Stimulated activated CD4-positive, alpha-beta T cell treated with anti-CD3 and anti-CD28 coated beads, Interleukin-2, amount 100 ng/mL, for 24 hours (primary cell): Measurements from ENCODE around the gene S100A14.
A peak's percentile ranks its signal among the peaks of the same experiment; 100 is the strongest.
"Not testable (repeated sequence)": the region's sequence is repeated elsewhere in the genome, so short reads cannot be mapped to it uniquely, and the experiment has no call there.

Experiments
- DNase-seq, 2 donors: peaks; one replicate each; pipeline ENCODE4 v3.0.0-alpha.2; 2020

Gene S100A14

DNA sequence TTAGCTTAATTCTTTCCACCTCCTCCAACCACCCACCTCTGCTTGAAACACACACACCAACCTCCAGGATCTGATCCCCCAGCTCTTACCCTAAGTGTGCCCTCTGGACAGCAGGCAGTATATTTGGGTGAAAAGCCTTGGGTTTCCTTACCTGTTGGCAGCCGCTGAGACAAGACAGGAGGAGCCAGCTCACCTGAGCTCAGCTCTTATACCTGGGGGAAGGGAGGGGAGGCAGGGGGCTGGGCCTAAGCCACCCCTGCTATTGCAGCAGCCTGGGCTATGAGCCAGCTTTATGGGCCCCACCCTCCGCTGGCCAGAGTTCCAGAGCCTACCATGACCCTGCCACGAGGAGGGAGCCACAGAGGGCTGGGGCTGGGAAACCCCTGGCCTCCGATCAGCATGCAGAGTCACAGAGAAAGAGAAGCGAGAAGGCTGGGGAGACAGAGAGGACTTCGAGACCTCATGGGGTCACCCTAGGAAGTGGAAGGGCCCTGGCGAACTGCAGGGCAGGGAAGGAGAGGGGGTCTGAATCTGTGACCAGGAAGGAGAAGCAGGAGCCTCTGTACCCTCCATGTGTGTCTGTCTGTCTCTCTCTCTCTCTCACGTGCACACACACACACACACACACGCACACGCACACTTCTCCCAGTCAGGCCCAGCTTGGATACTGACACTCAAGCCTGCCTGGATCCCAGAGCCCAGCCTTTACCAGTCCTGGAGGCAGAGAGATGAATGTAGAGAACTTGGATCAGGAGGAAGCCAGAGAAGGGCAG, at the start of gene S100A14:
Gene S100A14 (minus strand): TSS at position 182 of the 773 bp plus-strand sequence. CDS start 467 bp downstream, outside the sequence.
- no peak for DNase-seq

GRCh38 chr1:153663211-153663610, 47.1 kb upstream of the S100A14 start:
- DNase-seq: no peak

DNA sequence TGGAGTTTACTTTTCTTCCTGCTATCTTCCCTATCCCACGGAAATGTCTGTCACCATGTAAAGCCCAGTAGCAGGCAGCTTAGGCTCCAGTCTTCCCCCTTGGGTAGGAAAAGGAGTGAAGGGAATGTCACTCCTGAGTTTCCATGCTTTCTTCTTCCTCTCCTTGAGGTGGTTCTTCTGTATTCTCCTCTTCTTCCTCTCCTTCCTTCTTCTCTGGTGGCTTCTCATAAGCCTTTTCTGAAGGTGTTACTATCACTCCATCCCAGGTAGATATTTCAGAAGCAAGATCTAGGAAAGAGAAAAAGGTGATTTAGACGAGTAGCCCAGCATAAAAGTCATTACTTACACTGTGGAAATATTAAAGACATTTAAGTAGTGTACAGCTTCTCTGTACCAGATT, 46.1 kb upstream of the S100A14 start:
- DNase-seq: no peak

DNA sequence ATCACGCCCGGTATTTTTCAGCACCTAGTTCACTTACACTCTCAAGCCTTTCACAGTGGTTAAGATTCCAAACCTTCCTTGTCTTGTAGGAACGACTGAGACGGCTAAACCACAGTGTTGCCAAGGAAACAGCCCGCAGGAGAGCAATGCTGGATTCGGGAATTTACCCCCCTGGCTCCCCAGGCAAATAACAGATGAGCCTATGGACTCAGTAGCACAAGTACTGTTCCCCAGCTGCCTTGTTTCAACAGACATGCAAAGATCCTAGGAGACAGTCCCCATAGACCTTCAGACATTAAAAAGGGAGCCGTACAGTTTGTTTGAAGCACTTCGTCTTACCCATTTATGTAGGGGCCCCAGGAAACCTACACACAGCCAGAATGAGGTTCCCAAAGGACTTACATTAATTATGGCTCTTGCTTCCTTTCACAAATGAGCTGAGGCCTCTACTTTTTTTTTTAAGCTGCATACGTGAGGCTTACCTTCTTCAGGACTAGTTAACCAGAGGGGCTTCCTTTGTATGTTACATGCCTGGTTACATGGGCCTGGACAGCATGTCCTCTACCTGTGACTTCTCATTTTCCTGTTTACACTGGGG, 45.1 kb upstream of the S100A14 start:
- DNase-seq: no peak

- DNase-seq: no peak
Observed at GRCh38 chr1:153659656-153660055, 43.5 kb upstream of the S100A14 start.

GRCh38 chr1:153659175-153659534, 43.0 kb upstream of the S100A14 start:
- DNase-seq: no peak

GRCh38 chr1:153658400-153659174, 42.5 kb upstream of the S100A14 start, which contains the start of gene SNAPIN:
Gene SNAPIN, plus strand, starts transcription at chr1:153658703. Its CDS starts 41 bp downstream, at chr1:153658744.
- DNase-seq: peak; percentile 92 to 93

GRCh38 chr1:153655333-153655732, 39.2 kb upstream of the S100A14 start:
- no peak for DNase-seq

GRCh38 chr1:153652805-153653500, 36.8 kb upstream of the S100A14 start:
- DNase-seq: no peak

DNA sequence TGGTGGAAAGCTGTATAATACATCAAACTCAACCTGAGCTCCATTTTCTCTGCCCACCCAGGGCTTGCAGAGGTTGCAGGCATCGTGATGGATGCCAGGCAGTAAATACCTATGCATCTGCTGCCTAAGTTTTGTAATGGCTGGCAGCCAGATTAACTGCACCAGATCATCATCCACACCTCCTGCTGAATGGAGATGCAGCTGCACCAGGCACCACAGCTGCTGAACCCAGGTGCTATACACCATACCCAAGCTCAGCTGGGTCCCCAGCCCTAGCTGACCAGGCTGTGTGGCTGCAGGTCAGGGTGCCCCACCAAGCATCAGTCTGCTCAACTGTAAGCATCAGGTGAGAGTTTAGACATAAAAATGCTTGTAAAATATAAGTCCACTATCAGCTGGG, 35.6 kb upstream of the S100A14 start:
- no peak for DNase-seq

DNA sequence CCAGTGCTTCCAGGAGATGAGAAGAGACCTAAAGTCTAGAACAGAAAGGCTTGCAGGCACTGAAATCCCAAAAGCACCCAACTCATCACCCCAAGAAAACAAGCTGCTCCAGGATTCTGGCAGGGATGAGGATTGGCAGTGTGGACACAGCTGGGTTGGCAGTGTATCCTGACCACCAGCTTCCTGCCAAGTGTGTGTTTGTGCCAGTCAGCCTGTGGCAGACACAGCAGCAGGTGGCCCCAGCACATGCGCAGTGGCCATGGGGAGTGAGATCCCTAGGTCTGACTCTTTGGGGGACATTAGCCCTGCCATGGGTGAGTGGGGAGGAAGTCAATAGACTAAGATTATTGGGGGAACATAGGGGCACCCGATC, 33.7 kb upstream of the S100A14 start:
- DNase-seq: no peak

DNA sequence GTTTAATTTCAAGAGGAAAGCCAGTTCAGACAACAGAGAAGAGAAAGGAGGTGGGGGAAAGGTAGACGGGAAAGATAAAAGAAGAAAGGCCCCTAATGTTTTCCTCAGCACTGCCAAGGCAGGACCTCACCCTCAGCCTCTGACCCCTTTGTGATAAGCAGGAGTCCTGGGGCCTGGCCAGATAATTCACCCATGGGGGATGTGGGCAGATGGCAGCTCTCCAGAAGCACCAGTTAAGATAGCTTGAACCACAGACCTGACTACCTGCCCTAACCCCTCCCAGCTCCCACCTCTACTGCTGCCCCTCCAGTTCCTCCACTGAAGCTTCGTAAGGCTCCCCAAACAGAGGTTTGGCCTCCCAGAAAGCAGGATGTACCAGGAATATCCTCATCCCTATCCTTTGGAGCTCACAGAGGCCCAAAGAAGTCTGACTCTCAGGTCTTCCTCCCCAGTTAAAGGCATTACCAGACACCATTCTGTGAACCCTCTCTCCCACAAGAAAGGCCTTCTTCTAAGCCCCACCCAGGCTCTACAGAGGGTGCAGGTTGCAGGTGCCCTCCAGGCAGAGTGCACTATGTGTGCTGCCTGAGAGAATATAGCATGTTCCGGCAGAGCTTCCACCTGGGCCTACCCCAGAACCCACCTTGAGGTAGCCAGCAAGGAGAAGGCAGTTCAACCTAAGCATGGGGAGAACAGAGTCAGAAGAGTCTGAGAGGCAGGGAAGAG, 33.2 kb upstream of the S100A14 start:
- no peak for DNase-seq

GRCh38 chr1:153648000-153648643, 32.0 kb upstream of the S100A14 start:
- no peak for DNase-seq

DNA sequence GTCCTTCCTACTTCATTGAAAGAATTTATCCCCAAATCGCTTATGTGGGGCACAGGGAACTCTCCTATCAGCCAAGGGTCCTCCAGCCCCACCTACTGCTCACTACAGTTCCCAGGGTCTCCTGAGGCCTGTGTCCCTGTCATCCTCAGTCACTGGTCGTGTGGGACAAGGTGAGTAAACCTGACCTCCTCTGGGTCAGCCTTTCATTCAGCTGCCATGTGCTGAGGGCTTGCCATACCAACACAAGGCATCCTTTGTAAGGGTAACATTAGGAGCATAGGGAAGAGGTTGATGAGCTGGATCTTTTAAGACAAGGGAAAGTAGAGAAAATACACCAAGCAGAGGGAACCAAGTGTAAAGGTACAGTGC, 31.2 kb upstream of the S100A14 start:
- DNase-seq: no peak

DNA sequence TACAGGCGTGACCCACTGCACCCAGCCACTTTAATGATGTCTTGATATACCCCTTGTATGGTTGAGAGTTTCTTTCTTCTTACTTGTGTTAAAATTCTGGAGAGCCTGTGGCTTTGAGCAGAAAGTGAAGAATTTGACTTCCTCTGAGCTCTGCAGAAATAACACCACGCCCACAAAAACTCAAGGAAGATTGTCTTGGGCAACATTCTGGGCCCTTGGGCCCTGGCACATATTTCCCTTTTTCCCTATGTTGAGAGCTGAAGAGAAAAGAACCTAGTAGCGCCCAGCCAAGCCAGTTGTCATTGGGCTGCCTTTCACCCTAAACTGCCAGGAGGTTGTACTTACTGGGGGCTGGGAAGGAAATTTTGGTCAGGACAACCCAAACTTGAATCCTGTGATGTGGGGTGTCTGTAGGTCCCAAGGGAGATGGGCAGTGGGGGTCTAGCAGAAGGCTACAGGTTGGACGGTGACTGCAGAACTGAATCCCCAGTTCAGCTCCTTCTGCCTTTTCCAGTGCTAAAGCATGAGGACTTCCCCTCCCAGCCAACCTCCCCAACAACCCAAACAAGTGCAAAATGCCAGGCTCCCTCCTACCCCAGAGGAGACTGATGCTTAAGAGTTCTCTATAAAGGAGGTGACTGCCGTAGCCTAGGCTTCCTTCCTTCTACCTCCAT, 30.7 kb upstream of the S100A14 start:
- no peak for DNase-seq

DNA sequence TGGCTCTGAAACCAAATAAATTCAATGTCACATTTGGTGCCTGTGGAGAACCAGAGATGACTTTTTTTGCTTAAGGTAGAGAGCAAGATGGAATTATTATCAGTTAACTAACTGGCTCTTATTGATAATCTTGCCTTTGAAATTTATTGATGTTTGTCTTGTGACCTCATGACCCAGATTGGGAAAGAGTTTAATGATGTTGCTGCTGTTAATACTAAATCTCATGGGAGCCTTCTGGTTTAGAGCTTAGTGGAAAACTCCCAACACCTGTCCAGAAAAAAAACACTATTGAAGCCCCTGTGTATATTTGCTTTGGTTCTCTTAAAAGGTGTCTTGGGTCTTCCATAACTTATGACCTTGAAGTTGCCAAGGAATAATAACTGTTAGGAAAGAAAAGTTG, 27.7 kb upstream of the S100A14 start:
- no peak for DNase-seq

- DNase-seq: no peak
Observed at GRCh38 chr1:153643100-153643499, 27.0 kb upstream of the S100A14 start.

- DNase-seq: no peak
Observed at GRCh38 chr1:153642161-153642560, 26.0 kb upstream of the S100A14 start.

DNA sequence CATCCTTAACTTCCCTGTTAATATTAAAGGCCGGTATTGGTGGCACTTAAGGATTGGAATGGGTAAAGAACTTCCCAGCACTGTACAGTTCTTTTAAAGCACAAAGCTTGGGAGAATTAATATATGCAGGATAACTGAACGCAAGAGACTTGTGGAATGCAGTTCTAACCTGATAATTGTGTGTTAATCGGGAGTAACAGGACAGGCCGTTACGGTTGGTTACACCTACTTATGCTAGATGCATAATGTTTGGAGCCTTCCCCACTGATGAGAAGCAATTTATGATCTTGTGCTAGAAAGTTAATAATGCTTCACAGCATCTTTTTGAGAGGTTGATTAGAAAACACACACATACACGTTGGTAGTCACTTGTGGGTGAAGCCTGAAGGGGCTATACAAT, 24.7 kb upstream of the S100A14 start:
- DNase-seq: no peak

DNA sequence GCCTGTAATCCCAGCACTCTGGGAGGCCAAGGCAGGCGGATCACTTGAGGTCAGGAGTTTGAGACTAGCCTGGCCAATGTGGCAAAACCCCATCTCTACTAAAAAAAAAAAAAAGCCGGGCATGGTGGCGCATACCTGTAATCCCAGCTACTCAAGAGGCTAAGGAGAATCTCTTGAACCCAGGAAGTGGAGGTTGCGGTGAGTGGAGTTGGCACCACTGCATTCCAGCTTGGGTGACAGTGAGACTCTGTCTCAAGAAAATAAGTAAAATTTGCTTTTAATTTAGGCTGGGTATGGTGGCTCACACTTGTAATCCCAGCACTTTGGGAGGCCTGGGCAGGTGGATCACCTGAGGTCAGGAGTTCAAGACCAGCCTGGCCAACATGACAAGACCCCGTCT, 24.1 kb upstream of the S100A14 start:
- not testable (repeated sequence) for DNase-seq

- no peak for DNase-seq
Observed at GRCh38 chr1:153639280-153639679, 23.2 kb upstream of the S100A14 start.

GRCh38 chr1:153638261-153638660, 22.1 kb upstream of the S100A14 start:
- DNase-seq: no peak
